T-helper 9 cell (primary cell): ENCODE measurements around the gene SCGB2B2.
A peak's percentile ranks its signal among the peaks of the same experiment; 100 is the strongest.
"Not testable (repeated sequence)": the region's sequence is repeated elsewhere in the genome, so short reads cannot be mapped to it uniquely, and the experiment has no call there.

Experiments
- DNase-seq: peaks from one replicate; pipeline ENCODE4 v3.0.0-alpha.2; 2020
- total RNA-seq, 2 donors: gene quantifications; one replicate each; lab custom pipeline; 2026; lab: John Stamatoyannopoulos, UW

SCGB2B2 gene
- total RNA-seq, result 0 to 0.42 reads per million in 2 donors

- DNase-seq, result no peak
These were observed at the start of gene SCGB2B2 for GRCh38 chr19:34676697-34677385. Gene SCGB2B2 (minus strand): TSS chr19:34677159. CDS start chr19:34594563, 82,596 bp downstream.

DNA sequence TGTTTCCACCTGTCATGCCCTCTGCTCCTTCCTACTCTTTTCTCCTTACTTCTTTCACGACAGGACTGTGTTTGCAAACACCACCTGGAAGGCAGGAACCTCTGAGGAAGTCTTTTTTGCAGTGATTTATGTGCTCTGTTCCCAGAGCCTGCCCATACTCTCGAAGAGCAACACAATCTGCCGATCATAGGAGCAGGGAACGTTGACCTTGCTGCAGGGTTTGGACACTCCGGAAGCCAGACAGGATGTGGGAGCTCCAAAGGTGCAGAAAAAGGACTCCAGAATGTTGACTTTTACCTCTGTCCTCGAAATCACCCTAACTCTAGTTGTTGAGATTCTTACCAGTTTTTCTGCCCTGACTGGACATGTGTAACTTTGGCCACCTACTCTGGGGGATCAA is 48.4 kb upstream of the SCGB2B2 start:
- no peak for DNase-seq

GRCh38 chr19:34722353-34722752 is 45.4 kb upstream of the SCGB2B2 start:
- no peak for DNase-seq

GRCh38 chr19:34715357-34715756 is 38.4 kb upstream of the SCGB2B2 start:
- DNase-seq, result no peak

DNA sequence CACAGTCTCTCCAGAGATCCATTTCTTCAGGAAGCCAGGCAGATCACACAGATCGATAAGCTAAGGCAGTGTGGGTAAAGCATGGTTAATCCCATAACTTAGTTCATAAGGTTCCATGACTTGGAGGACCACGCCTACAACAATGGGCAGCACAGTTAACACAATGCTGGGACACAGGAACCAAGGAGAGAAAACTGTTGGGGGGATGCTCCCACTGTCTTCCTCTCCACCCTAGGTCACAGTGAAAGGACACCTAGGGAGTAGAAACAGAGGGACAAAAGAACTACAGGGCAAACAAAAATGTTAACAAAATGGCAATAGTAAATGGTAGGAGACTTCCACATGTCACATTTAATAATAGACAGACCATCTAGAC is 36.3 kb upstream of the SCGB2B2 start:
- DNase-seq, result no peak

DNA sequence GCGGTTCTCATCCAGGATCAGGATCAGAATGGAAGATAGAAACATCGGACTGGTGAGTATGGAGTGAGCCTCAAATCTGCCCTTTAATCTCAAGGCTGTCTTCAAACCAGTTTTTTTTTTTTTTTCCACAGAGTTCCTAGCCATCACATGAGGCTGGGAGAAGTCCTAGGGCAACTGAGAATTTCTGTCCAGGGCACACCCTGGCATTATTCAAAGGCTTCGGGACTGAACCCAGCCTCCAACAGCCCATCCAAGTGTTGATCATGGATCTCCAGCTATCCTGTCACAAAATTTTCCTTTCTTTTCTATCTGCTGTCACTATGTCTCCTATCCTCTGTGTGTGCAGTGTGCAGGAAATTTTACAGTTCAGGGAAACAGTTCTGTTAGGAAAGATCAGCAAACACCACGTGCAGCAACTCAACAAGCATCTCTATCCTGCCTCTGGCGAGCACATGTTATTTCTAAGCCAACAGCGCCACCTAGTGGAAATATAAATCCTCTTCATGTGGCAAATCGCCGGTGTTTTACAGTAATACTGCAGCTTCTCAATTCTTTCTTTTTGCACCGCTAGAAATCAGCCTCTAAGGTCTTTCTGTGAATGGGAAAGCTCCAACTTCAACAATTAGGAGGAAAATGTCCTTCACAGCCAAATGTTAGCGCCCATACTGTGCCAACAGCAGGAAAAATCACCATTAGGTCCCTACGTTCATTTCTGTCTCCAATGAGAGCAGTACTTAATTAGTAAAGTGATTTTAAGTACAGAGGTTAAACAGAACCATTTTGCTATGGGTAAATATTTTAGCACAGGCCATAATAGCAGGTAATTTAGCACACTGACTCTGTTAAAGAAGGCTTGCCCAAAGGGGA is 35.7 kb upstream of the SCGB2B2 start:
- DNase-seq, result peak; percentile 38

DNA sequence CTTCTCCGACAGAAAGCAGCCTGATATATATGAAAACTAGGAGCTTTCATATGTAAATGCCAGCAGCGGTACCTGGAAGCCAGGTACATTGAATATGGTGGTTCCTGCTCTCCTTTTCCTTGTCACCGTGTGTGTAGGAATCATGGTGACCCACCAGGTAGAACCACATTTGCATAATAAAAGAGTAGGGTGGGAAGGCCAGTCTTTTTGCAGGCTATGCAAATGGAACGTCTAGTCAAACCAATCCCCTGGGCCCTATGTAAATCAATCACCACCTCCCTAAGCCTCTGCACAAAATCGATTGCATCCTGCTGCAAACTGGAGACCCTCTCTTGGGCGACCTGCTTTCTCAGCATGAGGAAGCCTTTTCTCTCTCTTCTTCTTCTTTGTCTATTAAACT is 34.9 kb upstream of the SCGB2B2 start:
- DNase-seq, result no peak

- no peak for DNase-seq
These were observed 30.7 kb upstream of the SCGB2B2 start for GRCh38 chr19:34707661-34708060.

DNA sequence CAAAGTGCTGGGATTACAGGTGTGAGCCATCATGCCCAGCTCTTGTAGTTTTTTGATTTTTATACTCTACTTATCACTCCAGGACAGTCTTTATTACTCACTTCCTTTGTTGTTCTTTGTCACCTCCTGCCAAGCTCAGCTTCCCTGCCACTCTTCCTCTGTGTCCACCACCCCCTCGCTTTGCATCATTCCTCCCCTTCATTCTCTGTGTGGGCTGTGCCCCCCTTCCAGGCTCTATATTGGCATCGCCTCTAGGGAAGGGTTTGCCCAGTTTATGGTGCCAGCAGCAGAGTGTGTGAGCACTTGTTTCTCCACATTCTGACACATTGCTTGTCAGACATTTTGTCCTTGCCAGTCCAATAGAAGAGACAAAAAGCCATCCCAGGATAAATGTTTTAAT is 15.6 kb upstream of the SCGB2B2 start:
- no peak for DNase-seq

DNA sequence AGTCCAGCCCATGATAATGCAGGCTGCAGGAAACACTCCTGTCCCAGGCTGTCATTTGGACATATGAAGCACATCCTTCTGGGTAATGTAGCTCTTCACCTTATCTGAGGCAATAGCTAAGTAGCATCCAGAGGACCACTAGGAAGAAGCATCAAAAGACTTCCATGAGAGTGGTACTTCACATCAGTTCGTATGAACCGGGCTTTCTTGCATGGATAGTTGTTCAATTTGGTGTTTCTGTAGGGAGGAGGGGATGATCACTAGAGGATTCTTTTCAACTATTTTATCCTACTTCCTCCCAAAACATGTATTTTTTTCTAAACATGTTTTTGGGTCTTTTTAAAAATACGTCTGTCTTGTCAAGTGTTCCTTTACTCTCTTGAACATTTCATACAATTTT is 13.4 kb upstream of the SCGB2B2 start:
- no peak for DNase-seq

- no peak for DNase-seq
These were observed 11.6 kb upstream of the SCGB2B2 start for GRCh38 chr19:34688592-34688991.

- no peak for DNase-seq
These were observed 10.4 kb upstream of the SCGB2B2 start for GRCh38 chr19:34687348-34687747.

GRCh38 chr19:34686455-34686854 is 9.5 kb upstream of the SCGB2B2 start:
- no peak for DNase-seq

GRCh38 chr19:34685266-34685665 is 8.3 kb upstream of the SCGB2B2 start:
- not testable (repeated sequence) for DNase-seq

- DNase-seq, result no peak
These were observed 4.5 kb upstream of the SCGB2B2 start for GRCh38 chr19:34681478-34681877.

DNA sequence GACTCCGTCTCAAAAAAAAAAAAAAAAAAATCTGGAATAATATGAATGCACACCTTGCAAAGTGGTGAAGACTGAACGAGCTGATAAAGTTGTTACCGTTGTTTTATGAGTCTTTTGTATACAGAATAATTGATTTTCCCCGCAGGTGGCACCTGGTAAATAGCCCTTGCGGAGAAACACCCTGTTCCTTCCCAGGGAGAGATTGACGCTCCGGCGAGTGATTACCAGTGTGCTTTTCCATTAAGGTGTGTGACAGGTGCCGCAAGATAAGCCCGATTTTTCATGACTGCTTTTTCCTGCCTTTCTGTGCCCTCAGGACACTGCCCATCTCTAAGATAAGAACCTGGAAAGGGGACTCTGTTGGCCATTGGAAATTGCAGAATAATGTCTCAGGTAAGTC is 1.5 kb upstream of the SCGB2B2 start:
- DNase-seq, result no peak

DNA sequence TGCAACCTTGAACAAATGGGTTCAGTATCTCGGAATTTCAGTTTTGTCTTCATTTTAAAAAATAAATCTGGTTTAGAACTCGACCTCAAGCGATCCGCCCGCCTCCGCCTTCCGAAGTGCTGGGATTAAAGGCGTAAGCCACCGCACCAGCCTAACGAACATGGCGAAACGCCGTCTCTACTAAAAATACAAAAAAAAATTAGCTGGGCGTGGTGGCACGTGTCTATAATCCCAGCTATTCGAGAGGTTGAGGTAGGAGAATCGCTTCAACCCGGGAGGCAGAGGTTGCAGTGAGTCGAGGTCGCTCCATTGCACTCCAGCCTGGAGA is 1.1 kb upstream of the SCGB2B2 start:
- no peak for DNase-seq

DNA sequence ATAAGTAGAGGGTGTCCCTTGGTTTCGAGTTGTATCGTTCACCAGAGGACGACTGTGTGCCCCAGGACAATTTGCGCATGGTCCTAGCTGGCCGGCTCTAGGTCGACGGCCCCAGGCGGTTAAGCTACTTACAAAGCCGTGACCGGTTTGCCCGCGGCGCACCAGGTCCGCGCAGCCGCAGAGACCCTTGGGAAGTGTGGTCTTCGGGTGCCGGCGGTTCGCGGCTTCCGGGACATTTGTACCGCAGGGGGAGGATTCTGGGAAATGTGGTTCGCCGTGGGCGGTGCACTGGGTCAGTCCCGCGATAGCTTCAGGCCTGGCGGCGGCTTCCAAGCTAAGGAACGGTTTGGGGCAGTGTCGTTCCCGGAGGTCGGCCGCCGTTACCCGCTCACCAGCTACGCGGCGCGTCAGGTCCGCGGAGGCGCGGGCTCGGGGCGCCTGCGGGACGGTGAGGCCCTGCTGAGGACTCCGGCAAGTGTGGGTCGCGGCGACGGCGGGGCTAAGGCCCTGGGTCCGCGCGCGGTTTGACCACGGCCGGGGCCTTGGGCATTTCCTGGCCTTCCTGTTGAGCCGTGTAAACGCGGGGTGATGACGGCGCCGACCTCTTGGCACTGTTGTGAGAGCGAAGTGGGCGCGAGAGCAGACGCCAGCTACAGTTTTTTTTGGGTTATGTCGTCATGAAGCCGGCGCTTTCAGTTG is 576 bp upstream of the SCGB2B2 start, which contains the start of gene ZNF302:
ZNF302 (plus strand) TSS at position 293 of the 699 bp plus-strand sequence. CDS start 1,127 bp downstream, outside the sequence.
- DNase-seq, result peak; percentile 86

GRCh38 chr19:34675919-34676318 is 1.0 kb downstream of the SCGB2B2 start:
- no peak for DNase-seq

- DNase-seq, result no peak
These were observed 1.7 kb downstream of the SCGB2B2 start for GRCh38 chr19:34675250-34675649.

DNA sequence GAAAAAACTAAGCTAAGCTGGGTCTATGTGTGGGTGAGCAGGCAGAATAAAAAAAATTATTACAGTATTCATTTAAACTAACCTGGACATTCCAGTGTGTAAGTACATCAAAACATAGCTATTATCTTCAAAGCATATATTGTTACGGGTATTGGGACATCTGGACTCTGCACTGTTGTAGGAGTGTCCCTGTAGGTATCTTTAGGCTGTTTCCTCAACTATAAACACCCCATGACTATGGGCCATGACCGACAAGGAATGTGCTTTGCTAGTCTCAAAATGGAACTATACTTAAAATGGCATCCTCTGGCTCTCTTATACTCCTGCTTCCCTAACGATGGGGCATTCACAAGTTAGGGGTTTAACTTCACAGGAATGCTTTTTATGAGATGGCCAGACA is 3.4 kb downstream of the SCGB2B2 start:
- DNase-seq, result no peak

DNA sequence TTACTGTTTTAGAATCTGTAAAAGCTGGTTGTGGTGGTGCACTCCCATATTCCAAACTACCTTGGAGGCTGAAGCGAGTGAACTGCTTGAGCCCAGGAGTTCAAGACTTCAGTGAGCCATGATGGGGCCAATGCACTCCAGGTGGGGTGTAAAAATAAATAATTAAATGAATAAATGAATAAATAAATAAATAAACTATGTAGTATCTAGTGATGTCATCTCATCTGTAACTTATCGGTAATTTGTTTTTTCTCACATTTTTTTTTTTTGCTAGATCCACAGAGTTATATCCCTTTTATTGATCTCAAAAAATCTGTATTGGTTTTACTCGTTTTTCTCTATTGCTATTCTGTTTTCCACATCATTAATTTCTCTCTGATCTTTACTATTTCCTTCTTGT is 5.0 kb downstream of the SCGB2B2 start:
- no peak for DNase-seq

DNA sequence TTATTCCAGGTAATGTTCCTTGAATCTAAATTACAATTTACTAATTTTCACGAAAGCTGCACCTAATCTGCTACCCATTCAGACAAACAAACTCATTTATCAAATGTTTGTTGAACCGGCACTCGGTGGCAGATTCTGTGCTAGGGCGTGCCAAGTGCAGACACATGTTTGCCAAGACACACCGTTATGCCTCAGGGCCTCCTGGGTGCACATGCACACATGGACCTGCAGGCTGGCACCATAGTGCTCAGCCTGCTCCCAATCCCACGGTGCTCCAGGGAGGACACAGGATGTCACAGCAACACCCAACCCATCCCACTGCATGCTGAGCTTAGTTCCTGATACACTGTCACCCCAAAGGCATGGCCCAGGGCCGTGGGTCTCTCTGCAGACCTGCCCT is 7.7 kb downstream of the SCGB2B2 start:
- no peak for DNase-seq

GRCh38 chr19:34668690-34669089 is 8.3 kb downstream of the SCGB2B2 start:
- DNase-seq, result not testable (repeated sequence)
